PC-9 (cell line): Measurements from ENCODE around the gene YWHAB. TPM values are rescaled to one million over a fixed set of nuclear protein-coding genes. Genes with fewer than 3 reads are reported as not detected.
"Not testable (repeated sequence)": the region's sequence is repeated elsewhere in the genome, so short reads cannot be mapped to it uniquely, and the experiment has no call there.

Experiments used
- BruUV-seq: library from RNA; stranded (reverse); fragments of 400-500 nt; replicated peaks from 2 replicates; lab custom pipeline; 2021; lab: Mats Ljungman, UMichigan
- CTCF ChIA-PET: fragments of 300-600 bp; sonication (Branson Sonifier 250); formaldehyde crosslinking; loops from one replicate; lab custom pipeline; 2022; ENCODE audit warnings: antibody characterized with exemption; lab: Charles Lee
- POLR2A ChIA-PET: fragments of 300-600 bp; sonication (Branson Sonifier 250); formaldehyde crosslinking; loops from one replicate; lab custom pipeline; 2022; ENCODE audit warnings: antibody characterized with exemption; ENCODE audit not compliant: unreplicated experiment; lab: Charles Lee
- DNase-seq, 2 experiments: peaks; one replicate each; pipeline versions ENCODE4 v3.0.0 to v3.0.0-alpha.2; 2015 to 2022; ENCODE audit warnings: mixed read lengths in 1 of 2
- H2AFZ ChIP-seq: fragments of 200-600 bp; sonication (generic); 2 replicates; pipeline ENCODE4 v1.8.1; 2017; ENCODE audit warnings: antibody characterized with exemption
- H3F3A ChIP-seq: fragments of 200-600 bp; sonication (generic); 2 replicates; pipeline ENCODE4 v1.8.1; 2017; ENCODE audit warnings: antibody characterized with exemption, mild to moderate bottlenecking, low read depth; ENCODE audit not compliant: insufficient read depth
- H3K27ac ChIP-seq: fragments of 200-600 bp; sonication (generic); 2 replicates; pipeline ENCODE4 v1.6.1; 2016; ENCODE audit warnings: mixed run types
- H3K27me3 ChIP-seq: fragments of 200-600 bp; sonication (generic); 2 replicates; pipeline ENCODE4 v1.6.1; 2016; ENCODE audit warnings: low read depth, mixed run types; ENCODE audit not compliant: insufficient read depth
- H3K36me3 ChIP-seq: fragments of 200-600 bp; sonication (generic); 2 replicates; pipeline ENCODE4 v1.6.1; 2016; ENCODE audit warnings: low read depth, mixed run types
- H3K4me1 ChIP-seq: fragments of 200-600 bp; sonication (generic); replicated peaks from 2 replicates; pipeline ENCODE4 v1.6.1; 2016; ENCODE audit warnings: mixed run types; ENCODE audit not compliant: insufficient read depth
- H3K4me2 ChIP-seq: fragments of 200-600 bp; sonication (generic); 2 replicates; pipeline ENCODE4 v1.6.1; 2017; ENCODE audit warnings: mixed run types
- H3K4me3 ChIP-seq: fragments of 200-600 bp; sonication (generic); 2 replicates; pipeline ENCODE4 v1.6.1; 2016; ENCODE audit warnings: mixed run types
- H3K79me2 ChIP-seq: fragments of 200-600 bp; sonication (generic); 2 replicates; pipeline ENCODE4 v1.6.1; 2017; ENCODE audit warnings: low read depth, mixed run types
- H3K9me2 ChIP-seq: fragments of 200-600 bp; sonication (generic); 2 replicates; pipeline ENCODE4 v1.8.1; 2017; ENCODE audit warnings: mild to moderate bottlenecking; ENCODE audit not compliant: insufficient read depth
- H3K9me3 ChIP-seq: fragments of 200-600 bp; sonication (generic); 2 replicates; pipeline ENCODE4 v1.8.1; 2016; ENCODE audit warnings: low read depth; ENCODE audit not compliant: insufficient read depth
- H4K20me1 ChIP-seq: fragments of 200-600 bp; sonication (generic); 2 replicates; pipeline ENCODE4 v1.8.1; 2017; ENCODE audit not compliant: insufficient read depth
- CTCF ChIP-seq: fragments of 200-600 bp; sonication (generic); conservative IDR thresholded peaks from 2 replicates; pipeline ENCODE4 v1.6.1; 2017; ENCODE audit warnings: mixed run types, antibody characterized with exemption, mild to moderate bottlenecking, moderate library complexity
- EZH2 ChIP-seq: fragments of 200-600 bp; sonication (generic); IDR thresholded peaks from 2 replicates; pipeline ENCODE4 v1.8.0; 2017; ENCODE audit warnings: antibody characterized with exemption, low read depth
- intact Hi-C: fragments of 100-400 bp; cut with micrococcal nuclease; formaldehyde crosslinking; loops from one replicate; pipeline ENCODE4 v1.10.0; 2022; ENCODE audit not compliant: unreplicated experiment
- total RNA-seq: library from RNA; stranded (reverse); gene quantifications from 2 replicates; pipeline ENCODE4 v1.2.3, GENCODE V29; 2021

YWHAB gene
- total RNA-seq, 1 experiment from 2014 or later = 249 TPM

- H3K4me3 ChIP-seq, H3K4me2 ChIP-seq, H2AFZ ChIP-seq, H3K4me1 ChIP-seq, POLR2A ChIA-PET, H3K9me2 ChIP-seq, H3K36me3 ChIP-seq, BruUV-seq, H3K27ac ChIP-seq, DNase-seq, CTCF ChIA-PET, H3F3A ChIP-seq, H4K20me1 ChIP-seq, H3K9me3 ChIP-seq, H3K79me2 ChIP-seq: not testable (repeated sequence)
- H3K27me3 ChIP-seq = 0 out of 2 replicates have a peak, but pooled peaks cover 17% of the 10 kb centered on the region
- intact Hi-C loops = loop anchor here (10.0 kb wide), 1 partner anchor 400 kb away; no protein-coding TSS in a partner anchor
Measured at GRCh38 chr20:44864493-44864892, 21.0 kb upstream of the YWHAB start.

DNA sequence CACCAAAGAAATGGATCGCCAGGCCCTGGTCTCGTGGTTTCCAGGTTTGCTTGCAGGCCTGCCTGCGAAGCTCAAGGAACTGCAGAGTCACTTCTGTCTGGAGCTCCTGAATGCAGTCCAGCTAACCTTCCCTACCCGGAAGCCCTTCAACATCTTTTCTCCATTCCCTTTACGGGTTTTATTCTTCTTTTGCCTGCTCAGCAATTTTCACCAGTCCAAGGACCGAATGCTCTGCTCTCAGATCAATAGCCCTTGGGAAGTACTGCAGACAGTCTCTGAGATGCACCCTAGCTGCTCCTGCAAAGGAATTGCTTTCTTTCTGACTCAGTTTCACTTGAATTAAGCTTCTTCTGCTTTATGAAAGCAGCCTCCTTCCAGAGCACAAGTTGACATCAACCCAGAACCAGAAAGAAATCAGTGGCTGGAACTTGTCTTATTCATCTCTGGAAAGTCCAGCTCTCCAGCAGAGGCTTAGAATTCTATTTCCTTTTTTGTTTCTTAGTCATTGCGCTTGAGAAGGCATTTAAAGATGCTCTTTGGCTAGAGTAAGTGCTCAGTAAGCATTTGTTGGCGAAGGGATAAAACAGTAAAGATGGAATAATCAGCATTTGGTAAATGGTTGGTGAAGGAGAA is 18.7 kb upstream of the YWHAB start:
- intact Hi-C loops = loop anchor here (1.0 to 10.0 kb wide), 7 partner anchors 120 to 650 kb away; no protein-coding TSS in a partner anchor
- Histone ChIP-seq H3K79me2 (no peaks in the 10 kb centered on the region), H3K9me3 (no peaks in the 10 kb centered on the region), H3K27ac (no peak overlapping the region), H3K4me3 (no peak overlapping the region), H3F3A (no peaks in the 10 kb centered on the region), H3K9me2 (no peaks in the 10 kb centered on the region), H2AFZ (no peak overlapping the region), H3K4me2 (no peak overlapping the region), H3K36me3 (no peaks in the 10 kb centered on the region), H3K27me3 (0 out of 2 replicates have a peak, but pooled peaks cover 17% of the 10 kb centered on the region), H4K20me1 (no peaks in the 10 kb centered on the region), H3K4me1 (no peaks in the 10 kb centered on the region)
- no TSS peak for BruUV-seq
- DNase-seq = no peak
- ChIA-PET POLR2A (no interaction called here), CTCF (interaction anchor here (0.7 kb wide), 3 partner anchors 123 to 786 kb away, joined by 6 to 11 read pairs (median 9); no protein-coding TSS in a partner anchor)
- no peak for TF ChIP-seq EZH2
- no peak for TF ChIP-seq CTCF

- TF ChIP-seq EZH2 = no peak
- no peak overlapping the region for H3K4me2 ChIP-seq
- no peaks in the 10 kb centered on the region for H3K9me3 ChIP-seq
- no TSS peak for BruUV-seq
- DNase-seq = no peak
- no peaks in the 10 kb centered on the region for H4K20me1 ChIP-seq
- no peaks in the 10 kb centered on the region for H3K36me3 ChIP-seq
- no peaks in the 10 kb centered on the region for H3F3A ChIP-seq
- H3K79me2 ChIP-seq = no peaks in the 10 kb centered on the region
- no peaks in the 10 kb centered on the region for H3K9me2 ChIP-seq
- 0 out of 2 replicates have a peak, but pooled peaks cover 17% of the 10 kb centered on the region for H3K27me3 ChIP-seq
- H3K27ac ChIP-seq = no peak overlapping the region
- no peak overlapping the region for H3K4me3 ChIP-seq
- POLR2A ChIA-PET = no interaction called here
- CTCF ChIA-PET = interaction anchor here (0.6 kb wide), 1 partner anchor 680 kb away, joined by 3 read pairs; no protein-coding TSS in a partner anchor
- H3K4me1 ChIP-seq = no peaks in the 10 kb centered on the region
- intact Hi-C loops = loop anchor here (10.0 kb wide), 1 partner anchor 405 kb away; no protein-coding TSS in a partner anchor
- H2AFZ ChIP-seq = no peak overlapping the region
Measured at GRCh38 chr20:44869471-44869870, 16.0 kb upstream of the YWHAB start.

GRCh38 chr20:44882360-44882759 is 3.1 kb upstream of the YWHAB start:
- H3K27ac ChIP-seq, H3K4me3 ChIP-seq, BruUV-seq, H3K36me3 ChIP-seq, CTCF ChIA-PET, H3K4me2 ChIP-seq, intact Hi-C loops, H2AFZ ChIP-seq, POLR2A ChIA-PET, H3K9me3 ChIP-seq, H3K9me2 ChIP-seq, DNase-seq, H3K27me3 ChIP-seq, H3F3A ChIP-seq: not testable (repeated sequence)
- H3K79me2 ChIP-seq = peaks cover 18% of the 10 kb centered on the region
- H3K4me1 ChIP-seq = peaks cover 13% of the 10 kb centered on the region
- H4K20me1 ChIP-seq = peaks cover 14% of the 10 kb centered on the region
